ENCODE measurements around the gene KIF25.

GRCh38 chr6:168049277-168049676 lies 51.8 kb downstream of the KIF25 start:
- TF ChIP-seq SMAD4 (CRISPR knock-in tag; IDR thresholded peaks at IDR 0.05) (no peak), PREB (CRISPR knock-in tag; IDR thresholded peaks at IDR 0.05; ENCODE audit: borderline replicate concordance) (no peak), TEAD4 (CRISPR knock-in tag; IDR thresholded peaks at IDR 0.05) (no peak), ZNF121 (CRISPR knock-in tag; IDR thresholded peaks at IDR 0.05) (no peak), CTCF (IDR thresholded peaks at IDR 0.05) (no peak), GABPB1 (CRISPR knock-in tag; IDR thresholded peaks at IDR 0.05) (no peak), SP1 (CRISPR knock-in tag; conservative IDR thresholded peaks at IDR 0.05) (no peak), ZNF138 (CRISPR knock-in tag; conservative IDR thresholded peaks at IDR 0.05) (no peak), ATF2 (CRISPR knock-in tag; IDR thresholded peaks at IDR 0.05; ENCODE audit: borderline replicate concordance, low read depth) (no peak), ATF3 (CRISPR knock-in tag; conservative IDR thresholded peaks at IDR 0.05) (no peak), MAX (CRISPR knock-in tag; IDR thresholded peaks at IDR 0.05) (no peak), JUN (CRISPR knock-in tag; IDR thresholded peaks at IDR 0.05) (no peak)

All from WTC11 (cell line).